GM12801 (cell line): ENCODE results near the gene IGF2R.

Experiments used
- TF ChIP-seq, protein P1 (sequence below): IDR thresholded peaks from one replicate; pipeline ENCODE4 v1.5.1; 2011; ENCODE audit warnings: control low read depth; ENCODE audit not compliant: insufficient read length; ENCODE audit errors: extremely low read depth

Gene IGF2R

GRCh38 chr6:160082627-160083026 lies 113.7 kb downstream of the IGF2R start:
- TF ChIP-seq, protein P1, sequence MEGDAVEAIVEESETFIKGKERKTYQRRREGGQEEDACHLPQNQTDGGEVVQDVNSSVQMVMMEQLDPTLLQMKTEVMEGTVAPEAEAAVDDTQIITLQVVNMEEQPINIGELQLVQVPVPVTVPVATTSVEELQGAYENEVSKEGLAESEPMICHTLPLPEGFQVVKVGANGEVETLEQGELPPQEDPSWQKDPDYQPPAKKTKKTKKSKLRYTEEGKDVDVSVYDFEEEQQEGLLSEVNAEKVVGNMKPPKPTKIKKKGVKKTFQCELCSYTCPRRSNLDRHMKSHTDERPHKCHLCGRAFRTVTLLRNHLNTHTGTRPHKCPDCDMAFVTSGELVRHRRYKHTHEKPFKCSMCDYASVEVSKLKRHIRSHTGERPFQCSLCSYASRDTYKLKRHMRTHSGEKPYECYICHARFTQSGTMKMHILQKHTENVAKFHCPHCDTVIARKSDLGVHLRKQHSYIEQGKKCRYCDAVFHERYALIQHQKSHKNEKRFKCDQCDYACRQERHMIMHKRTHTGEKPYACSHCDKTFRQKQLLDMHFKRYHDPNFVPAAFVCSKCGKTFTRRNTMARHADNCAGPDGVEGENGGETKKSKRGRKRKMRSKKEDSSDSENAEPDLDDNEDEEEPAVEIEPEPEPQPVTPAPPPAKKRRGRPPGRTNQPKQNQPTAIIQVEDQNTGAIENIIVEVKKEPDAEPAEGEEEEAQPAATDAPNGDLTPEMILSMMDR, result no peak

DNA sequence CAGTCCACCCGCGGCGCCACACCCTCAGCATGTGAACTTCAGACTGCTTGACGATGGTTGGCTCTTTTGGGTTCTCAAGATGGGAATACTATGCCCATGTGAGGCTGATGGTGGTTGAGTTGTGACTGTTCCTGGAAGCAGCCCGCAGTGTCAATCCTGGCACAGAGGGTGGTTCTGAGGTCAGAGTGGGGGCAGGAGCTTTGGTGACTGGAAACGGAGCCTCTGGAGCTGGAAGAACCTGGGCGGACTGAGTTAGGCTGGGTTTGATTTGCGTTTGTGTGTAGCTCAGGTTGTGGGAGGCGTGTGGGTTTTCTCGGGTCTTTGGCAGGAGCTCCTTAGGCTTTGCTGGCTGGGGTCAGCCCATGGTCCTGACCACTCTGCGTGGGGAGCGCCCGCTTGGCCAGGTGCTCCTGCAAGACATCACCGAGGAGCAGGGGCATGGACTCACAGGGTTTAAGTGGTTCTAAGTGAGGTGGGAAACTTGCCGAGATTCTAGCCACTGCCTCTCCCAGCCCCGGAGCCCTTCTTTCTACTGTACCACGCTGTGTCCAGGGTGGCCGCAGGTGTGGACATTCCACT lies 115.4 kb downstream of the IGF2R start:
- TF ChIP-seq, protein P1, result no peak

DNA sequence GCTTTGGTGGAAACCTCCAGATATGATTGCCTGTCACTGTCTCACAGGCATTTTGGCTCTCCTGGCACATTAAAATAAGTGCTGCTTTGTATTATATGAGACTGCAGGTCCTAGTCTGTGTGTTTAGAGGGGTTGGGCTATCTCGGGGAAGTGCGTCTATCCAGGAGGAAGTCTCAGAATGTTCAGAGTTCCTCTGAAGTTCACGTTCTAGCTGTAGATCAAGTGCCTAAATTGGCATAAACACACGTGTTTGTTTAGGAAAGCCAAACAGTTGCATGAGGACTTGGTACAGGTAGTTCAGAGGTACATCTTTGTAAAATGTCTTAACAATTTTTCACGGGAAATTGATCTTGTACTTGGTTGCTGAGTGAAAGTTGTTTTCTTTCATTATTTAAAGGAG lies 116.3 kb downstream of the IGF2R start:
- TF ChIP-seq, protein P1, result no peak

DNA sequence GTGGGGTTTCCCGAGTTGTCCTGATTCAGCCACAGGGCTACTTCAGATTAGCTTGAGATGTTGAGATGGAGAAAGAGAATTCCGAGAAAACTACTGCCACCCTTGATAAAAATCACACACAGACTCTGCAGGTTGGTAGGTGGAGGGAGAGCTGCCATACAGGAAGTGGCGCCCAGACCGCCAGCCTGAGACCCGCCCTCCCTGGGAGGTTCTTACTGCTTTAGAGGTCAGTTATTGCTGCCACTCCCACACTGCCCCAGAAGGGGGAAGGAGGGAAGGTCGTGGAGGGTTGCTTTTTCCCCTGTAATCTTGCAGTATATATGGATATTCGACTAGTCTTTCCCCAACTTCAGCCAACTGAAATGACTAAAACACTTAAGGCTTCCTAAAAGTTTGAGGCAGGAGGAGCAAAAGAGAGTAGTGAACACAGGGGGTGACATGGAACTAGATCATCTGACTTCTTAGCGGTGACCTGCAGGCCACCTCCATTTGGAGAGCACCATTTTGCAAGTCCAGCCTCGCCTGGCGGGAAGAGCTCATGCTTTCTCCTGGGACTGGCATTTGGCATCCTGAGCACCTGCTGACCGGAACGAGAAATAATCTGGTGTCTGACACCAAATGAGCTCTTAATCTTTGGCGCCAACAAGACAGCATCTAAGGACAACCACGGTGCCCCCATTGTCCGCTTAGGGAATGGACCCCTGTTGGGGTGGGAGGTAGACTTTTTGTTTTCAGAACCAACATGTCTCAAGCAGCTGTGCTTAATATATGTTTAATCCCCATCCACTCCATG lies 117.0 kb downstream of the IGF2R start:
- TF ChIP-seq, protein P1, result no peak

DNA sequence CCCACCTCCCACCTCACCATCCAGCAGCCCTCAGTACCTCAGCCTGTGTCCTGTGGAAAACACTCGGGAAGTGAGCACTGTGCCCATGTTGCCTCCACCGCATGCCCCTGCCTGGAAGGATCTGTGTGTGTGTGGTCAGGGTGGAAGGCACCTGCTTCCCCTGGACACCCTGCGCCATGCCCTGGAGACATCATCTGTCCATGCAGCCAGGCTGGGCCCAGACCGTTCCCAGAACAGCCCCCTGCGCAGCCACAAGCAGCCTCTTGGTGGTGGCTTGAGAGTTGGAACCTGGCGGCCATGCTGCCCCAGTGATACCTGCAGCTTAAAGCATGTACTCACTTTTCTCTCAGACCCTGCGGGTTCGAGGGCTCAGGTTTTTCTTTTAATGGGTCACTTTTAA lies 117.9 kb downstream of the IGF2R start:
- TF ChIP-seq, protein P1, result no peak

- TF ChIP-seq, protein P1, result no peak
These were observed 119.3 kb downstream of the IGF2R start for GRCh38 chr6:160088069-160088783.

DNA sequence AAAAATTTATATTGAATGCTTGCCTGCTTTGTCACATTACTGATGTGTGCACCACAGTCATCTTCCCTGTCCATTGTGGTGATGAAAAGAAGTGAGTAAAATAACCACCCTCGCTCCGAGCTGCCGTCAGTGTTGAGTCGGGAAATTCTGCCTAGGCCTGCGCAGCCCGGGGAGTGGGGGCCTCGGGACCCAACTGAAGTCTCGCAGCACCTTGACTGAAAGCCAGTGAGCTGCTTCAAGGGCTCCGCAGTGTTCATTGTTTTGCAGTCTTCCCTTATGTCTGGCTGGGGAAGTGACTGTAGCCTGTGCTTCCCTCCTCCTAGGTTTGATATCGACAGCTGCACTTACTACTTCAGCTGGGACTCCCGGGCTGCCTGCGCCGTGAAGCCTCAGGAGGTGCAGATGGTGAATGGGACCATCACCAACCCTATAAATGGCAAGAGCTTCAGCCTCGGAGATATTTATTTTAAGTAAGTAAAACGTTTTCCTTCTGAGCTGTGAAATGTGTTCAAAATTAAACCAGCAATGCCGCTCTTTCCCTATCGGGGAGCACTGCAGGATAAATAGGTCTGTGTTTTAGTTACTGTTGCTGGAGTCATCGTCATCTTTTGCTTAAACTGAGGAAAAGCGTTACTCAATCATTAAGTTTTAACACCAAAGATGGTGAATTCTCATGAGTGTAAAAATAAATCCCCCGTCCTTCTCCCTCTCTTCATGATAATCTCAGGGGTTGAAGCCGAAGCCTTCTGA lies 120.1 kb downstream of the IGF2R start:
- TF ChIP-seq, protein P1, result no peak
